C4-2B (cell line): Measurements from ENCODE around the gene CHCHD3.

Experiments
- CTCF ChIP-seq: fragments of 450-650 bp; conservative IDR thresholded peaks from 2 replicates; pipeline ENCODE4 v1.5.1; 2017; ENCODE audit warnings: mild to moderate bottlenecking
- ZFX ChIP-seq: fragments of 450-650 bp; IDR thresholded peaks from 2 replicates; pipeline ENCODE4 v1.6.1; 2017

- no peak for TF ChIP-seq CTCF
- TF ChIP-seq ZFX, result no peak
These were observed 26.1 kb upstream of the CHCHD3 start for GRCh38 chr7:133108023-133108422.
